ENCODE results near the gene STN1. TPM values are rescaled to one million over a fixed set of nuclear protein-coding genes. Genes with fewer than 3 reads are reported as not detected.

STN1 gene
- polyA plus RNA-seq, 1 of the 3 experiments (the other 2 are of a cell fraction) = 22.1 TPM

GRCh38 chr10:103921248-103921647 lies 3.3 kb upstream of the STN1 start:
- 90% methylated on average over 1 of the region's 1 CpG for WGBS (ENCODE audit: low lambda C conversion rate)
- DNase-seq = no peak
- ChIA-PET CTCF (no interaction called here), POLR2A (no interaction called here)
- Histone ChIP-seq H3K9ac (no peak overlapping the region), H3K9me2 (no peaks in the 10 kb centered on the region), H3K4me3 (ENCODE audit: low read depth in 2 of 2, low read length in 1 of 2) (no peak overlapping the region), H3K4me1 (ENCODE audit: control insufficient read depth in 1 of 2, insufficient read depth in 2 of 2, low read depth in 1 of 2, low read length in 1 of 2) (peaks cover 3 to 11% of the 10 kb centered on the region in 2 experiments; a peak in 2 of 4 replicates), H2AFZ (ENCODE audit: low read depth) (no peak overlapping the region), H3K79me2 (ENCODE audit: insufficient read depth) (peaks cover 17% of the 10 kb centered on the region), H3K36me3 (replicated peaks in 1 of 2; ENCODE audit: control insufficient read depth in 1 of 2, insufficient read depth in 2 of 2, low read length in 1 of 2) (no peaks in the 10 kb centered on the region), H3F3A (replicated peaks; ENCODE audit: insufficient read depth) (peaks cover 11% of the 10 kb centered on the region), H3K27me3 (ENCODE audit: insufficient read depth) (no peaks in the 10 kb centered on the region), H3K27ac (ENCODE audit: low read depth in 2 of 2, low read length in 1 of 2) (no peak overlapping the region), H3K9me3 (no peaks in the 10 kb centered on the region), H4K20me1 (ENCODE audit: insufficient read depth) (no peaks in the 10 kb centered on the region), H3K4me2 (no peak overlapping the region)
- TF ChIP-seq RCOR1 (IDR thresholded peaks at IDR 0.05; ENCODE audit: low read length) (no peak), EZH2phosphoT487 (IDR thresholded peaks at IDR 0.05; ENCODE audit: borderline replicate concordance, low read depth) (no peak), SMC3 (IDR thresholded peaks at IDR 0.05; ENCODE audit: low read depth, low read length) (no peak), CHD2 (IDR thresholded peaks at IDR 0.05; ENCODE audit: low read length, partially characterized antibody) (no peak)

- CTCF ChIA-PET = interaction anchor here (1.2 kb wide), 1 partner anchor 9 kb away, joined by 11 read pairs; no protein-coding TSS in a partner anchor
Measured at GRCh38 chr10:103919648-103920025, 1.7 kb upstream of the STN1 start.

GRCh38 chr10:103917302-103918052 lies 507 bp downstream of the STN1 start:
- peak overlapping the region; percentile 99 for H3K4me2 ChIP-seq
- ChIA-PET POLR2A (interaction anchor here (0.7 to 1.5 kb wide), 2 partner anchors 9 kb away, joined by 3 to 5 read pairs; no protein-coding TSS in a partner anchor), CTCF (interaction anchor here (1.0 to 1.4 kb wide), 3 partner anchors 32 to 205 kb away, joined by 3 to 4 read pairs (median 3); no protein-coding TSS in a partner anchor)
- peak overlapping the region; percentile 89 to 97 for H3K4me3 ChIP-seq (ENCODE audit: low read depth in 2 of 2, low read length in 1 of 2)
- H3K27ac ChIP-seq (ENCODE audit: low read depth in 2 of 2, low read length in 1 of 2) = peak overlapping the region; percentile 92 to 96
- peaks cover 11% of the 10 kb centered on the region for H3F3A ChIP-seq (replicated peaks; ENCODE audit: insufficient read depth)
- WGBS (ENCODE audit: low lambda C conversion rate) = 4% methylated on average over 12 of the region's 29 CpGs
- DNase-seq = no peak
- peak overlapping the region; percentile 89 for H3K9ac ChIP-seq
- H3K36me3 ChIP-seq (replicated peaks in 1 of 2; ENCODE audit: control insufficient read depth in 1 of 2, insufficient read depth in 2 of 2, low read length in 1 of 2) = peaks cover 7 to 9% of the 10 kb centered on the region in 2 experiments
- H3K27me3 ChIP-seq (ENCODE audit: insufficient read depth) = no peaks in the 10 kb centered on the region
- H3K79me2 ChIP-seq (ENCODE audit: insufficient read depth) = peaks cover 42% of the 10 kb centered on the region
- no peaks in the 10 kb centered on the region for H4K20me1 ChIP-seq (ENCODE audit: insufficient read depth)
- TF ChIP-seq NFIC (IDR thresholded peaks at IDR 0.05; ENCODE audit: borderline replicate concordance) (no peak), MXI1 (IDR thresholded peaks at IDR 0.05; ENCODE audit: low read depth, low read length) (peak; percentile 73), MAX (IDR thresholded peaks at IDR 0.05; ENCODE audit: low read depth) (peak; percentile 90), GABPA (IDR thresholded peaks at IDR 0.05; ENCODE audit: low read depth) (no peak)
- no peaks in the 10 kb centered on the region for H3K9me2 ChIP-seq
- peaks cover 3 to 17% of the 10 kb centered on the region in 2 experiments; a peak in 2 of 4 replicates for H3K4me1 ChIP-seq (ENCODE audit: control insufficient read depth in 1 of 2, insufficient read depth in 2 of 2, low read depth in 1 of 2, low read length in 1 of 2)
- no peaks in the 10 kb centered on the region for H3K9me3 ChIP-seq
- peak overlapping the region; percentile 98 for H2AFZ ChIP-seq (ENCODE audit: low read depth)

More at GRCh38 chr10:103919648-103920025, 1.7 kb upstream of the STN1 start:
- POLR2A ChIA-PET = no interaction called here
- no peak overlapping the region for H2AFZ ChIP-seq (ENCODE audit: low read depth)
- H3K4me2 ChIP-seq = no peak overlapping the region
- H3K79me2 ChIP-seq (ENCODE audit: insufficient read depth) = peaks cover 33% of the 10 kb centered on the region
- TF ChIP-seq RXRA (IDR thresholded peaks at IDR 0.05; ENCODE audit: borderline replicate concordance, low read depth) = no peak
- no peak for TF ChIP-seq PBX3 (IDR thresholded peaks at IDR 0.05)
- TF ChIP-seq TEAD4 (IDR thresholded peaks at IDR 0.05; ENCODE audit: borderline replicate concordance, insufficient read depth) = no peak
- 100% methylated on average over 1 of the region's 1 CpG for WGBS (ENCODE audit: low lambda C conversion rate)
- H3K9me2 ChIP-seq = no peaks in the 10 kb centered on the region
- peaks cover 3 to 17% of the 10 kb centered on the region in 2 experiments; a peak in 2 of 4 replicates for H3K4me1 ChIP-seq (ENCODE audit: control insufficient read depth in 1 of 2, insufficient read depth in 2 of 2, low read depth in 1 of 2, low read length in 1 of 2)
- no peaks in the 10 kb centered on the region for H3K27me3 ChIP-seq (ENCODE audit: insufficient read depth)
- peaks cover 11% of the 10 kb centered on the region for H3F3A ChIP-seq (replicated peaks; ENCODE audit: insufficient read depth)
- no peak overlapping the region for H3K27ac ChIP-seq (ENCODE audit: low read depth in 2 of 2, low read length in 1 of 2)
- H3K9me3 ChIP-seq = no peaks in the 10 kb centered on the region
- no peak for DNase-seq
- no peak overlapping the region for H3K9ac ChIP-seq
- H4K20me1 ChIP-seq (ENCODE audit: insufficient read depth) = no peaks in the 10 kb centered on the region
- no peak overlapping the region for H3K4me3 ChIP-seq (ENCODE audit: low read depth in 2 of 2, low read length in 1 of 2)
- H3K36me3 ChIP-seq (replicated peaks in 1 of 2; ENCODE audit: control insufficient read depth in 1 of 2, insufficient read depth in 2 of 2, low read length in 1 of 2) = peaks cover 4 to 5% of the 10 kb centered on the region in 2 experiments
